A549 (cell line): ENCODE measurements around the gene UFM1.

Experiments
- MYC ChIP-seq: IDR thresholded peaks from 2 replicates; pipeline ENCODE4 v1.6.1; 2012; ENCODE audit warnings: mild to moderate bottlenecking, inconsistent platforms, low read length, improper control_type of control experiment, borderline replicate concordance
- POLR2A ChIP-seq: IDR thresholded peaks from 2 replicates; pipeline ENCODE4 v1.6.1; 2012; ENCODE audit warnings: mild to moderate bottlenecking, low read length
- RARB ChIP-seq: fragments of 250-450 bp; sonication (Bioruptor Pico); IDR thresholded peaks from 2 replicates; pipeline ENCODE4 v1.8.0; 2021; ENCODE audit warnings: mild to moderate bottlenecking, moderate library complexity
- ZFP36 ChIP-seq: fragments of 450-650 bp; IDR thresholded peaks from 2 replicates; pipeline ENCODE4 v1.6.1; 2014; ENCODE audit warnings: borderline replicate concordance; ENCODE audit not compliant: partially characterized antibody
- TF ChIP-seq, protein P1 (sequence below): fragments of >200 bp; sonication (Bioruptor Twin); formaldehyde crosslinking; IDR thresholded peaks from 3 replicates; pipeline ENCODE4 v1.5.1; 2016

DNA sequence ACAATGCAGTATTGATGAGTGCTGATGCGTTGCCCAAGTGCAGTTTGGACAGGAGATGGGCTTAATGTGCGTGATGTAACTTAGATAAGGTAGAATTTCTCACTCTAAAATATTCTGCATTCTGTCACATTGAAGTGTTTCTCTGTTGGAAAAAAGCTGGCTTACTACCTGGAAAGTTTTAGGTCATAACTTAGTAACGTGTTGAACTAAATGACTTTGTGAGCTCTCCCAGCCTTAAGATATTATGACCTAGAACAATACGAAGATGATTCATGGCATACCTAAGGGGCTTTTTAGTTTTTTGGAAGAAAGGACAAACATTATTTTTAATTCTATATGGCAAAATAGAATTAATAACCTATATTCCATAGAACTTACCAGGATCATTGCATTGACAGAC, 9.0 kb downstream of the UFM1 start:
- no peak for TF ChIP-seq POLR2A
- no peak for TF ChIP-seq RARB
- TF ChIP-seq, protein P1, sequence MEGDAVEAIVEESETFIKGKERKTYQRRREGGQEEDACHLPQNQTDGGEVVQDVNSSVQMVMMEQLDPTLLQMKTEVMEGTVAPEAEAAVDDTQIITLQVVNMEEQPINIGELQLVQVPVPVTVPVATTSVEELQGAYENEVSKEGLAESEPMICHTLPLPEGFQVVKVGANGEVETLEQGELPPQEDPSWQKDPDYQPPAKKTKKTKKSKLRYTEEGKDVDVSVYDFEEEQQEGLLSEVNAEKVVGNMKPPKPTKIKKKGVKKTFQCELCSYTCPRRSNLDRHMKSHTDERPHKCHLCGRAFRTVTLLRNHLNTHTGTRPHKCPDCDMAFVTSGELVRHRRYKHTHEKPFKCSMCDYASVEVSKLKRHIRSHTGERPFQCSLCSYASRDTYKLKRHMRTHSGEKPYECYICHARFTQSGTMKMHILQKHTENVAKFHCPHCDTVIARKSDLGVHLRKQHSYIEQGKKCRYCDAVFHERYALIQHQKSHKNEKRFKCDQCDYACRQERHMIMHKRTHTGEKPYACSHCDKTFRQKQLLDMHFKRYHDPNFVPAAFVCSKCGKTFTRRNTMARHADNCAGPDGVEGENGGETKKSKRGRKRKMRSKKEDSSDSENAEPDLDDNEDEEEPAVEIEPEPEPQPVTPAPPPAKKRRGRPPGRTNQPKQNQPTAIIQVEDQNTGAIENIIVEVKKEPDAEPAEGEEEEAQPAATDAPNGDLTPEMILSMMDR: no peak
- TF ChIP-seq ZFP36: no peak
- TF ChIP-seq MYC: no peak
